Measurements from ENCODE around the gene KRTCAP3. TPM values are rescaled to one million over a fixed set of nuclear protein-coding genes. Genes with fewer than 3 reads are reported as not detected.

The KRTCAP3 gene
- total and polyA plus RNA-seq, 9 of the 15 experiments (the other 6 are each of a cell fraction or from before 2014, with no cell fraction given) = 0.24 to 1.4 (median 0.73) TPM

GRCh38 chr2:27428213-27428977, 13.8 kb upstream of the KRTCAP3 start, which contains the start of gene NRBP1 (continued):
- TF ChIP-seq SAP30 (IDR thresholded peaks at IDR 0.05; ENCODE audit: borderline replicate concordance, insufficient read depth, low read depth, low read length, poor library complexity, severe bottlenecking) = no peak
- peak; percentile 48; the same call in 1 of the 2 replicates for TF ChIP-seq ZNF740 (CRISPR knock-in tag; IDR thresholded peaks at IDR 0.05)
- no peak for TF ChIP-seq ZNF740 (tag; IDR thresholded peaks at IDR 0.05)
- TF ChIP-seq FOXO4 (CRISPR knock-in tag; IDR thresholded peaks at IDR 0.05) = 0 out of 2 replicates have a peak, but pooled peaks have one; percentile 72
- peak; percentile 24 to 88 (median 78) for TF ChIP-seq YY1 (IDR thresholded peaks at IDR 0.05; ENCODE audit: borderline replicate concordance in 1 of 3, control insufficient read depth in 1 of 3, extremely low read depth in 1 of 3, insufficient read depth in 3 of 3, insufficient read length in 1 of 3, insufficient replicate concordance in 2 of 3, low read depth in 1 of 3, low read length in 2 of 3)
- TF ChIP-seq CREB1 (IDR thresholded peaks at IDR 0.05) = peak; percentile 46; the same call in 1 of the 2 replicates
- TF ChIP-seq CREB1 (CRISPR knock-in tag; IDR thresholded peaks at IDR 0.05) = peak; percentile 67; the same call in 1 of the 2 replicates
- no peak for TF ChIP-seq BRD4 (IDR thresholded peaks at IDR 0.05)
- 0 out of 2 replicates have a peak, but pooled peaks have one; percentile 14 for TF ChIP-seq EGR1 (conservative IDR thresholded peaks at IDR 0.05)
- no peak for TF ChIP-seq GTF2B (IDR thresholded peaks at IDR 0.05; ENCODE audit: extremely low read depth, insufficient read length)
- TF ChIP-seq ZNF444 (CRISPR knock-in tag; IDR thresholded peaks at IDR 0.05) = no peak
- TF ChIP-seq TAF1 (IDR thresholded peaks at IDR 0.05; ENCODE audit: control insufficient read depth, extremely low read depth, insufficient read depth, low read length, severe bottlenecking) = peak; percentile 88
- no peak for TF ChIP-seq MYBL2 (IDR thresholded peaks at IDR 0.05; ENCODE audit: low read depth)
- TF ChIP-seq MYBL2 (CRISPR knock-in tag; IDR thresholded peaks at IDR 0.05; ENCODE audit: borderline replicate concordance) = no peak
- TF ChIP-seq CUX1 (CRISPR knock-in tag; IDR thresholded peaks at IDR 0.05) = no peak
- peak; percentile 93 for TF ChIP-seq KDM5B (IDR thresholded peaks at IDR 0.05; ENCODE audit: insufficient replicate concordance, low read depth, low read length)
